ENCODE measurements around the gene KYAT1.

The KYAT1 gene

DNA sequence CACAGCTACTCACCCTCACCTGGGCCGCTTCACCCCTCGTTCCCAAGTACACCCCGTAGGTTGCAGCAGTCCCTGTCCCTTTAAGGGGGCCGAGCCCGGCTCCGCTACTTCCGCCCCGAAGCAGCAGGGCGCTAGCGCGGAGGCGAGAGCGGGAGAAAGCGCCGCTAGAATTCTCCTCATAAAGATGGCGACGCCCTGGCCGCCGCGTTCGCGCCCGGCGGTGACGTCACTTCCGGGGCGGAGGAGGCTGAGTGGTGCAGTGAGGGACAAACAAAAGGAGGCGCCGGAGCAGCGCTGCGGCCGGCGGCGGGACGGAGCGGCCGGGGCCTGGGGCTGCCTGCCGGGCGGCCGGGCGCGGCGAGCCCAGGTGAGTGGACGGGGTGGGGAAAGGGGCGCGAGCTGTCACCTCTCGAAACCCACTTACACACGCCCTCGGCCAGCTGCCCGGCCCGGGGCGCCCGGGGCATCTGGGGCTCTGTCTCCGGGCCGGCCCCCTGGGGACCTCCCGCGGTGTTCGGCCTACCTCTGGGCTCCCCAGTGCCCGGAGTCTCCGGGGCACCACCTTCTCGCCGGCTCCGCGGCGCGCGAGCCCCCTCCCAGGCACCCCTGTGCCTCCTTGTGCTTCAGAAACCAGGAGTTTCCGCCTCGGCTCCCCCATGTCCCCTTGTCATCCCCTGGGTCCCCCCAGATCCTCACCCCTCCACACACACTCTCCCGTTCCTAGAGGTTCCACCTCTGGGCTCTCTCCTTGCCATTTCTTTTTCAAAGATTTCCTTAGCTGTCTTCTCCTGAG, at the start of gene KYAT1, which contains the start of gene LRRC8A:
Gene KYAT1, minus strand, starts transcription at position 67 of the 793 bp plus-strand sequence. CDS start 36,545 bp downstream, outside the sequence.
Gene LRRC8A, plus strand, starts transcription at position 250 of the 793 bp plus-strand sequence. CDS start 25,032 bp downstream, outside the sequence.
- peak; percentile 97 for DNase-seq

DNA sequence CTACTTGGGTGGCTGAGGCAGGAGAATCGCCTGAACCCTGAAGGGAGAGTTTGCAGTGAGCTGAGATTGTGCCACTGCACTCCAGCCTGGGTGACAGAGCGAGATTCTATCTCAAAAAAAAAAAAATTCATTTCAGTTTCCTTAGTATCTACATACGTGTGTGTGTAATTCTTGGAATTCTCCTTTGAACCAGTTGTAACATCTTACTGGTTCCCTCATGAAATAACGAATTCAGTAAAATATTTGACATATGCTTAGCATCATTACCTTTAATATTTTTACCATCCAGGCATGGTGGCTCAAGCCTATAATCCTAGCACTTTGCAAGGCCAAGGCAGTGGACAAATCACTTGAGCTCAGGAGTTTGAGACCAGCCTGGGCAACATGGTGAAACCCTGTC, 47.8 kb upstream of the KYAT1 start:
- DNase-seq = no peak

DNA sequence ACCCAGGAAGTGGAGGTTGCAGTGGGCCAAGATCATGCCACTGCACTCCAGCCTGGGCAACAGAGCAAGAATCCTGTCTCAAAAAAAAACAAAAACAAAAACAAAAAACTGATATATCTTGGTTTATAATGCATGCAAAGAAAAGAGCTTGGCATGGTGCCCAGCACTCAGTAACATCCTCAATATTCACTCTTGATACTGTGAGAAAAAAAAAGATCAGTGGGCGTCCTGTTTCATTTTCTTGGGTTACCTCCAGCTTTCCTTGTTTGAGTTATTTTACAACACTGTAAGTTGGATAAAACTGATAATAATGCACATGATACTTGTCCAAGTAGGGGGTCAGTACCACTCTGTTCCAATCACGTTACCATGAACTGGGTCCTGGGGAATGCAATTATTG, 46.9 kb upstream of the KYAT1 start:
- DNase-seq = no peak

DNA sequence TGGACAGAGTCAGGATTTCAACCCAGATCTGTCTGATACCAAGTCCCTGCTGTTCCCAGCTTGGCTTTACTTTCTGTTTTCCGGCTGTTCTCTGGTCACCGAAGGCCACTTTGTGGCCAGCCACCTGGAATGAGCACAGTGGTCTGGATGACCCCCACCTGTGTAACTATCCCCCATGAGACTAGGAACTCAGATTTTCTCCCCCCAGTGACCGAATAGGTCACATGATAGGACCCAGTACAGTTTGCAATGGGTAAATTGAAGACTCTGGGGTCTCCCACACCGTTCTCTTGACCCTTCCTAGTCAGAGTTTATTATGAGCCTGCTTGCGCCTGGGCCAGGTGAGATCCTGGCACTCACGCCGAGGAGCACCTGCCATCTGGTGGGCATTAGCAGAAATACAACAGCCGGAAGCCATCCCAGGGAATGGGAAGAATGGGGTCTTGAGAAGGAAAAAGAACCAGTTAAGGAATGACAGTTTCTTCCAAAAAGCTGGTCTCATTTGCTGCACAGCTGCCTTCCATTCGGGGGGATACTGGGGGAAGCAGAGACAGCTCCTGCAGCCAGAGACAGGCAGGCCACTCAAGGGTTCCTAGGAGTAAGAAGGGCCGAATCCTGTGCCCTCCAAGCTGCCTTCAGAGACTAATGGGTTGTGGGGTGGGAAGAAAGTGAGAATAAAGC, 46.1 kb upstream of the KYAT1 start:
- DNase-seq = peak; percentile 30

DNA sequence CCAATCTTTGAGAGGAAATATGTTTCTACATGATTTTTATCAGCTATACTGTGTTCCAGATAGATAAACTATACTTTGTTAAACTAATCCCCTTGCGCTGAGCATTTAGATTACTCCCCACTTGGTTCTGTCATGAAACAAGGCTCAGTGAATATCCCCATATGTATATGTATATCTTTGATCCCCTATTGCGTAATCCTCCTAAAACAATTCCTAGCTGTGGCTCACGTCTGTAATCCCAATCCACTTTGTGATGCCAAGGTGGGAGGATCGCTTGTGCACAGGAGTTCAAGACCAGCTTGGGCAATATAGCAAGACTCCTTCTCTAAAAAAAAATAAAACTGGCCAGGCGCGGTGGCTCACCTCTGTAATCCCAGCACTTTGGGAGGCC, 41.7 kb upstream of the KYAT1 start:
- no peak for DNase-seq

DNA sequence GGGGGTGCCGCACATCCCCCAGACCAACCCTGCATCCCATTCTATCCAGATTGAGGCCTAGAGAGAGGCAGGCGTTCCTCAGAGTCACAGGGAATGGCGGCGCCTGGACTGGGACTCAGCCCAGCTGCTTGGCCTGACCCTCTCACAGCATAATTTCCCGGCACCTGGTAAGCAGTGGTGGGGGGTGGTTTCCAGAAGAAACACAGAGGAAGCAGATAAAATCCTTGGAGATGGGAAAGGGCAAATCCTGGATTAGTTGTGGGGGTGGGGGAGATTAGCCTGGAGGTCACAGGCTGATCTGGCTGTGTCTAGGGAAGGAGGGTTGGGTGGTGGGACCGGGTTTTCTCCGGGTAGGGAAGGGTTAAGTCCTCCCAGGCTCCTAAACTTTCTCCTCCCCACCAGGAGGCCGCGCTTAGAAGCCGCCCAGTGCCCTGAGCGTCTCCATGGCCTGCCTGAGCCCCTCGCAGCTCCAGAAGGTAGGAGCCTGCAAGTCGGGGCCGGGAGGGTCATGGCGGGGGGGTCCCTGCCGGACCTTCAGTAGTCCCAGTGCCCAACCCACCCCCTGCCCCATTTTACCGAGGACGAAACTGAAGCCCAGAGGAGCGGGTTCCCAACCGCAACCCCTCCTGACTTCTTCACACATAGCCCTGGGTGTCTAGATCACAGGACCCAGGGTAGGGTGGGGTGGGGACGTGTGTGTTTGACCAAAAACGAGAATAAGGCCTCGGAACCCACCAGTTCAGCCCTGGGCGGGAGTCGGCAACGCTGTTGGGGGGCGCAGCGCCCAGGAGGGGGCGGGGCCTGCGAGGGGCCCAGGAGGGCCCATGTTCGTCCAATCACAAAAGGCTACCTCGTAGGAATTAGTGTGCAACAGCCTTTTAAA, 40.4 kb upstream of the KYAT1 start:
- no peak for DNase-seq

DNA sequence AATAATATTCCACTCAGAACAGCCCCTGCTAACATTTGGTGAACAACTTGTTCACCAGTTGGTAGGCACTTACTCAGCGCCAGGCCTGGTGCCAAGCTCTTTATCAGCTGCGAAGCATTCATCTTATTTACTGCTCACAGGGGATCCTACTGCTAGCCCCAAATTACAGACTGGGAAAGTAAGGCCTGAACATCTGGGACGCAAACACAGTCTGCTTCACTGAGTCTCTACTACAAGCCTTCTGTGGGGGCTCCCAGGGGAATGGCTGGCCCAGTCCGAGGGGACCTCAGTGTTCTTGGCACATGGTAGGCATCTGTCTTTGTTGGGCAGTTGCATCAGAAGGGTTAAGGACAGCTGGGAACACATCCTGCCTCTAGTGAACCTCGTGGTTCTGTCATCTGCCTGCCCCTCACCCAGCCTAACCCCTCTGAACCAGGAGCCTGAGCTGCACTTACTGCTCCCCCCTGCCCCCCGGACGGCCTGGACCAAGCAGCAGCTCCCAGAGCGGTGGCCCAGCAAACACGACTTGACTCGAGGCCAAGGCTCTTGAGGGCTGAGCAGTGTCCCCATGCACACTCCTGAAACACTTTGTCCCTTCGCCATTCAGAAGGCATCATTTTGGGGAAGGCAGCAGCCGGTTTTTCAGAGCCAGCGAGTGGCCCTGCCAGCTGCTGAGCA, 38.8 kb upstream of the KYAT1 start, which contains the start of gene PHYHD1:
Gene PHYHD1, plus strand, starts transcription at position 602 of the 678 bp plus-strand sequence. CDS start 1,342 bp downstream, outside the sequence.
- DNase-seq = peak; percentile 81

DNA sequence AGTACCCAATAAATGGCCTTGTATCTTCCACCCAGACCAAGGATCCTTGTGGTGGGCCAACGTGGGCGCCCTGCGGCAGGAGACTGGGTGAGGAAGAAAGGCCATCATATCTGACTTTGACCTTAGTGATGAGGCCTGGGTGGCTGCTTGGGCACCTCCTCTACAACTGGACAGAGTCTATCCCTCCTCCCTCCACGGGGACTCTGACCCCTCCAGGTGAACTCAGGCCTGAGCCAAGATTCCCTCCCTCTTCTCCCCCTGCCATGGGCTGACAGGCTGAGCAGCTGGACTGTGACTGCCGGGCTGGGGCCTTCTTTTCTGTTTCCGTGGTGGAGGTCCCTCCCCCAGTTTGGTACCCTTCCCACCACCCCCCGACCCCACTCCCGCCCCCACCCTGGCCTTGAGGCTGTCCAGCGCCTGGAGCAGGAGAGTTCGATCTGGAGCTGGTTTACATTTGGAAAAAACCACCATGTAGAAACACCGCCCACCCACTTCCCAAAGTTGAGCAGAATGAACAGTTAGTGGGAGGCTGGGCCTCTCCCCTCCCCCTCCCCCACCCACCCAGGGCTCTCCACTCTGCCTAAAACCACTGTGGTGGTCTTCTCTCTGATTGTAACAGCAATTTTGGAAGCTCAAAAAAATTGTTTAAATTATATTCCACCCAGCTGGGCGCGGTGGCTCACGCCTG, 37.8 kb upstream of the KYAT1 start:
- no peak for DNase-seq

DNA sequence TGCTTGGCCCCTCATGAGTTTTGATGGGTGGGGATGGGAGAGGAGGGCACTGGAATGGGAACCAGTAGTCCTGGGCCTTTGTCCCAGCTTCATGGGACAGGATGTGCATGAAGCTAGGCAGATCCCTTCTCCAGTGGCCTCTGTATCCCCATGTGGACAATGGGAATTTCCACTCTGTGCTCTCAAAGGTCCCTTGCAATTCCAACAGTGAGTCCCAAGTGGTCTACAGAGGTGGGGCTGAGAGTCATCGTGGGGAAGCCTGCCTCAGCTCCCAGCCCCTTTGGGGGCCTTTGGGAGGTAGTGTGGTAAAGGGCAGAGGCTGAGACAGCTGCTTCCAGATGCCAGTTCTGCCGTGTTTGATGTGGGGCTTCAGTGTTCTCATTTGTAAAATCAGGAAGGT, 37.2 kb upstream of the KYAT1 start:
- DNase-seq = no peak

DNA sequence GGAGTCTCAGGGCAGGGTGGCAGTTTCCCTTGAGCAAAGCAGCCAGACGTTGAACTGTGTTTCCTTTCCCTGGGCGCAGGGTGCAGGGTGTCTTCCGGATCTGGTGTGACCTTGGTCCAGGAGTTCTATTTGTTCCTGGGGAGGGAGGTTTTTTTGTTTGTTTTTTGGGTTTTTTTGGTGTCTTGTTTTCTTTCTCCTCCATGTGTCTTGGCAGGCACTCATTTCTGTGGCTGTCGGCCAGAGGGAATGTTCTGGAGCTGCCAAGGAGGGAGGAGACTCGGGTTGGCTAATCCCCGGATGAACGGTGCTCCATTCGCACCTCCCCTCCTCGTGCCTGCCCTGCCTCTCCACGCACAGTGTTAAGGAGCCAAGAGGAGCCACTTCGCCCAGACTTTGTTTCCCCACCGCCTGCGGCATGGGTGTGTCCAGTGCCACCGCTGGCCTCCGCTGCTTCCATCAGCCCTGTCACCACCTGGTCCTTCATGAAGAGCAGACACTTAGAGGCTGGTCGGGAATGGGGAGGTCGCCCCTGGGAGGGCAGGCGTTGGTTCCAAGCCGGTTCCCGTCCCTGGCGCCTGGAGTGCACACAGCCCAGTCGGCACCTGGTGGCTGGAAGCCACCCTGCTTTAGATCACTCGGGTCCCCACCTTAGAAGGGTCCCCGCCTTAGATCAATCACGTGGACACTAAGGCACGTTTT, 35.5 kb upstream of the KYAT1 start:
- peak; percentile 64 for DNase-seq

DNA sequence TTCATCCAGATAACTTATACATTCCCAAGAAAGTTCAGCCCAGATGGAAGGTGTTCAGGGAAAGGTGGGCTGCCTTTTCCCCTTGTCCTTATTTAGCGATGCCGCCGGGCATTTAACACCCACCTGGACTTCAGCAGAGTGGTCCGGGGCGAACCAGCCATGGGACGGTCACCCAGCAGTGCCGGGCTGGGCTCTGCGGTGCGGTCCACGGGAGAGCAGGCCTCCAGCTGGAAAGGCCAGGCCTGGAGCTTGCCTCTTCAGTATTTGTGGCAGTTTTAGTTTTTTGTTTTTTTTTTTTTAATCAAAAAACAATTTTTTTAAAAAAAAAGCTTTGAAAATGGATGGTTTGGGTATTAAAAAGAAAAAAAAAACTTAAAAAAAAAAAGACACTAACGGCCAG, 35.0 kb upstream of the KYAT1 start:
- DNase-seq = no peak

DNA sequence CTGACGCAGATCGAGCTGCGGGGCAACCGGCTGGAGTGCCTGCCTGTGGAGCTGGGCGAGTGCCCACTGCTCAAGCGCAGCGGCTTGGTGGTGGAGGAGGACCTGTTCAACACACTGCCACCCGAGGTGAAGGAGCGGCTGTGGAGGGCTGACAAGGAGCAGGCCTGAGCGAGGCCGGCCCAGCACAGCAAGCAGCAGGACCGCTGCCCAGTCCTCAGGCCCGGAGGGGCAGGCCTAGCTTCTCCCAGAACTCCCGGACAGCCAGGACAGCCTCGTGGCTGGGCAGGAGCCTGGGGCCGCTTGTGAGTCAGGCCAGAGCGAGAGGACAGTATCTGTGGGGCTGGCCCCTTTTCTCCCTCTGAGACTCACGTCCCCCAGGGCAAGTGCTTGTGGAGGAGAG, 34.5 kb upstream of the KYAT1 start:
- no peak for DNase-seq

DNA sequence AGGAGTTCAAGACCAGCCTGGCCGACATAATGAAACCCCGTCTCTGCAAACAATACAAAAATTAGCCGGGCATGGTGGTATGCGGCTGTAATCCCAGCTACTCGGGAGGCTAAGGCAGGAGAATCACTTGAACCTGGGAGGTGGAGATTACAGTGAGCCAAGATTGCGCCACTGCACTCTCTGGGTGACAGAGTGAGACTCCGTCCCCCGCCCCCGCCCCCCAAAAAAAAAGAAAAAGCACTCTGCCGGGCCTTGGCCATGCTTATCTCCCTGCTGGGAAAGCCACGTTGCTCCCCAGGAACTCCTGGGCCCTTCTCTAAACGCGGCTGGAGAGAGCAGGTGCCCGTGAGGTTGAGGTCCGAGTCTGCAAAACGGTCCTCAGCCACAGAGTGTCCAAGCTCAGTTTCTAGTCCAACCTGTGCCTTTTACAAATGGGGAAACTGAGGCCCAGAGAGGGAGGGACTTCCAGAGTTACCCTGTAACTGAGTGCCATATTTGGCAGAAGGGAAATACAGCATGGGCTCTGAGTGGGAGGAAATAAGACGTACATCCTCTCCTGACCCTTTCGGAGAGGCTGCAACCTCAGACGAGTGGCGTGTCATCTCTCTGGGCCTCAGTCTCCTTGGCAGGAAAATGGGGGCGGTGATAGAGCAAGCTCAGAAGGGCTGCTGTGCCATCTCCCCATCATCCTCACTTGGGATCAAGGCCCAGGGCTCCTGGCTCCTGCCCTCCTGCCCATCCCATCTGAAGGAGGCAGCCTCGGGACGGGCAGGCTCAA, 32.4 kb upstream of the KYAT1 start:
- DNase-seq = no peak

DNA sequence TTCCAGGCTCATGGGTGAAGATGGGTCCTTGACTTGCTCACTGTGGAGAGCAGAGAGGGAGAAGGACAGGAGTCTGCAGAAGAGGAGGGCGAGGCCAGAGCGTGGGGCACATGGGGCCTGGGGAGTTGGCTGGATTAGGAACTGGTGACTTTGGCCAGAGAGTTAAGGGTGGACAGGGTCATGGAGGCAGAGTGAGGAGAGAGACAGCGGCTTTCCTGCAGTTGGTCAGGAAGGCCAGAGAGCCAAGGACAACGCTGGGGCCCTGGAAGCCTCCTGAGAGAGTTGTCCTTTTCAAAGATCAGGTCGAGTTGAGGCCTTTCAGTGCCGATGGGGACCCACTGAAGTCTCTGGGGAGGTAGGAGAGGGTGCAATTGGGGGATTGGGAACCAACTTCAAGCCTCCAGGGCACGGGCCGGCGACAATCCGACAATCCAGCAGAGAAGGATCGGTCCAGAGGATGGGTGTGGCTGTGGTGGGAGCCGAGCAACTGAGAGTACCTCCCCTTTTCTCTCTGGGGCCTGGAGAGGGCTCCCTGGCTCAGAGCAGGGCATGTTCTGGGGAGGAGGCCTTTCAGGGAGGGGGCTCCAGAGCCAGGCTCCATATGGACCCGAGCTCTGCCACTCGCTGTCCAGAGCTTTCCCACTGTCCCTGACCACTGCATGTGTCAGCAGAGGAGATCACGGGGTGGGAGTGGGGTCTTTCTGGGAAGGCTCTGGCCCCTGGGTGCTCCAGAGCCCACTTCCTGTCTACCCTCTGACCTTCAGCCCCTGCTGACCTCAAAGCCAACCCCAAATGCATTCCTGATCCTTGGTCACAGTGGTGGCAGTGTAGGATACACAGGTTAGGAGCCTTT, 31.5 kb upstream of the KYAT1 start:
- DNase-seq = no peak

DNA sequence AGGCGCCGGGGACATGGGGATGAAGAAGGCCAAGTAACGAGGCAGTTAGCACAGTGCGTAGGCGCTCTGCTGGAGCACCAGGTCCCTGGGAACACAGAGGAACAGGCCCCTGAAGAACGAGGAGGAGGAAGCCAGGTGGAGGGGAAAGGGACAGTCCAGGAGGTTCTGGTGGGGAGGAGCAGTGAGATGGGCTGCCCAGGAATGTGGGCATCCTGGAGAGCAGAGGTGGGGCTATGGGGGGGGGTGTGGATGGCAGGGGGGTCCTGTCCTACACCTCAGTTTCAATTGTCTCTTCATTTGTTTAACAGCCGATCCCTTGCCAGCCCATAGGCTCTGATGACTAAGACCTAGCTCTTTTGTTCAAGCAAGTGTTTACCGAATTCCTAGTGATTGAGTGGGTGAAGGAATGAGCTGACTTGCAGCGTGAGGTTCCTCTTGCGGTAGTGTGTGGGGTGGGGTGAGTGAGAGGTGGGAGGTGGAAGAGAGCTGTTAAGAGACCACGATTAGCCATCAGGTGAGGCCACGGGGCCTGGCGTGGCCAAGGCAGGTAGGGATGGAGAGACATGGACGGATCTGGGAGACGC, 30.6 kb upstream of the KYAT1 start:
- DNase-seq = no peak

DNA sequence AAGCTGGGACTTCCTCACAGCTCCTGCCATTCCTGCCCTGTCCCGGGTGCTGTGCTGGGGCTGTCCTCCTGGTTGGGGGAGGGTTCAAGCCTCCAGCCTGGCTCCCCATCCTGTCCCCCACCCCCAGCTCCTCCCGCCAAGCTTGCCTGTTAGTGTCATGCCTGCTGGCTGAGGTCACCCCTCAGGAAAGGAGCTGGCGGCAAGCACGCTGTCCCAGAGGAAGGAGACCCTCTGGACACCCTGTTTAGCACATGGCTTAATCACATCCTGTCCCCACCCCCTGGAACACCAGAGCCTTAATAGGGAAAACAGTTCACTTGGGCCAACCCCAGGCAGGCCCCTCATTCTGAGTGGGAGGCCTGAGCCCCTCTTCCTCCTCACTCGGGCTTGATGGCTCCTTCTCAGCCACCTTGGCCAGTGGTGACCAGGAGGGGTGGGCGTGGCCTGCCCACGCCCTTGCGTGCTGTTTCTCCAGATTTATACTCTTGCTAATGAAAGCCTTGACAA, 29.8 kb upstream of the KYAT1 start:
- DNase-seq = no peak

DNA sequence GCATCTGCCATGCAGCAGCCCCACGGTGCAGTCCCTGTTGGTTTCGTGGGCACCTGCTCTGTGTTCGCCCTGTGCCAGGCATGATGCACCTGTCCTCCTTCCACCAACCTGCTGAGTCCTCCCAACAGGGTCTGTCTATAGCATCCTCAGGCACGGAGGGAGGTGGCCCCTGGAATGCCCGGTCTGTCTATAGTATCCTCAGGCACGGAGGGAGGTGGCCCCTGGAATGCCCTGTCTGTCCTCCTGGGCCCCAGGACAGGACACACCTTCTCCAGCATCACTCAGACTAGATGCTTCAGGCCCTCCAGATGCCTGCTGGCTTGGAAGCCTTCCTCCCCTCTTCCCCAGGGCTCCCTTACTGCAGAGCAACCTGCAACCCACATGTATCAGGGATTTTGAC, 29.2 kb upstream of the KYAT1 start:
- DNase-seq = no peak

DNA sequence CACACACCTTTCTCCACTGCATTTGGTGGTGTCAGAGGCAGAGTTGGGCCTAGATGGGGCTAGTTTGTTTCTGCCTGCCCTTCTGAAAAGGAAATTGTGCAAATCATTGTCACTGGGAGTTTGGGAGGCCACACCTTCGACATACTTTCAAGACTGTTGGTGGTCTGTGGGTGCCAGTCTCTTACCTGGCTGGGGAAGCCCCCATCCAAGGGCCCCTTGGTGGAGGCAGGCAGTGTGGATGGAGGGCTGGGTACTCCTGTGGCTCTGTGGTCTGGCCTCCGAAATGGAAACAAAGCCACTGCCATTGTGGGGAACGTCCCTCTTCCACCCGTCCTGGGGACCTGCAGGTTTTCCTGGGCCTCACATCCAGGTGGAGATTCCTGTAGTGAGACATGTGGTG, 28.1 kb upstream of the KYAT1 start:
- DNase-seq = no peak

DNA sequence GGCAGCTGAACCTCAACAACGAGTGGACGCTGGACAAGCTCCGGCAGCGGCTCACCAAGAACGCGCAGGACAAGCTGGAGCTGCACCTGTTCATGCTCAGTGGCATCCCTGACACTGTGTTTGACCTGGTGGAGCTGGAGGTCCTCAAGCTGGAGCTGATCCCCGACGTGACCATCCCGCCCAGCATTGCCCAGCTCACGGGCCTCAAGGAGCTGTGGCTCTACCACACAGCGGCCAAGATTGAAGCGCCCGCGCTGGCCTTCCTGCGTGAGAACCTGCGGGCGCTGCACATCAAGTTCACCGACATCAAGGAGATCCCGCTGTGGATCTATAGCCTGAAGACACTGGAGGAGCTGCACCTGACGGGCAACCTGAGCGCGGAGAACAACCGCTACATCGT, 26.6 kb upstream of the KYAT1 start:
- no peak for DNase-seq

All from NCI-H1092 (cell line).